22Rv1 (cell line): ENCODE data around the gene CLIP2.

Source experiments
- ZFX ChIP-seq: fragments of 450-650 bp; IDR thresholded peaks from 2 replicates; pipeline ENCODE4 v1.6.1; 2017; ENCODE audit warnings: antibody characterized with exemption, borderline replicate concordance
- TF ChIP-seq, protein P1 (sequence below): fragments of 450-650 bp; IDR thresholded peaks from 2 replicates; pipeline ENCODE4 v1.5.1; 2017; ENCODE audit warnings: mild to moderate bottlenecking

DNA sequence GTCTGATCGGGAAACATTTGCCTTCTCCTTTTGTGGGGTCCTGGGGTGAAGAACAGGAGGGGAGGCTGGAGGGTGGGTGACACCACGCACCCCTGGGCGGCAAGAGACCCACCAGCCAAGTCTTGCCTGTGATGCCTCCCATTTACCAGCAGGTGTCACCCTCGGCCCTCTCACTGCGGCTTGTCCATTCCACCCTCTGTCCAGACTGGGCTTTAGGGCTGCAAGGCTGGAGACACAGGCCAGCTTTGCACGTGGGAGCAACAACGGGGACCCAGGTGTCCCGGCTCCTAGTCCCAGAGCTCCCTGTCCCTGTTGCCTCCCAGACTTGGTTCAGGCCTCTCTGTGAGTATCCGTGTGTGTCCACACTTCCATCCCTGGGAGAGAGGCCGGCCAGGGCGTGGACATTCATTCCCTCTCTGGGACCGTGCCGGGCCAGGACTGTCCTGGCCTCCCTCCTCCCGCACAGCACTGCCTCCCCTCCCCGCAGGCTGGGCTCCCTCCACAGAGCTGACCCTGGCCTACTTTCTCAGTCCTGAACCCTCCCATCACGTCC lies 128.3 kb downstream of the CLIP2 start:
- TF ChIP-seq, protein P1, sequence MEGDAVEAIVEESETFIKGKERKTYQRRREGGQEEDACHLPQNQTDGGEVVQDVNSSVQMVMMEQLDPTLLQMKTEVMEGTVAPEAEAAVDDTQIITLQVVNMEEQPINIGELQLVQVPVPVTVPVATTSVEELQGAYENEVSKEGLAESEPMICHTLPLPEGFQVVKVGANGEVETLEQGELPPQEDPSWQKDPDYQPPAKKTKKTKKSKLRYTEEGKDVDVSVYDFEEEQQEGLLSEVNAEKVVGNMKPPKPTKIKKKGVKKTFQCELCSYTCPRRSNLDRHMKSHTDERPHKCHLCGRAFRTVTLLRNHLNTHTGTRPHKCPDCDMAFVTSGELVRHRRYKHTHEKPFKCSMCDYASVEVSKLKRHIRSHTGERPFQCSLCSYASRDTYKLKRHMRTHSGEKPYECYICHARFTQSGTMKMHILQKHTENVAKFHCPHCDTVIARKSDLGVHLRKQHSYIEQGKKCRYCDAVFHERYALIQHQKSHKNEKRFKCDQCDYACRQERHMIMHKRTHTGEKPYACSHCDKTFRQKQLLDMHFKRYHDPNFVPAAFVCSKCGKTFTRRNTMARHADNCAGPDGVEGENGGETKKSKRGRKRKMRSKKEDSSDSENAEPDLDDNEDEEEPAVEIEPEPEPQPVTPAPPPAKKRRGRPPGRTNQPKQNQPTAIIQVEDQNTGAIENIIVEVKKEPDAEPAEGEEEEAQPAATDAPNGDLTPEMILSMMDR: peak; percentile 99
- no peak for TF ChIP-seq ZFX
